K562 (cell line): ENCODE data around the gene PHKG2. TPM values are rescaled to one million over a fixed set of nuclear protein-coding genes. Genes with fewer than 3 reads are reported as not detected.
A peak's percentile ranks its signal among the peaks of the same experiment; 100 is the strongest.

ENCODE experiments used
- ATF4 ChIP-seq: fragments of 450-650 bp; formaldehyde crosslinking; IDR thresholded peaks from 2 replicates; pipeline ENCODE4 v1.4.0; 2022; ENCODE audit warnings: mild to moderate bottlenecking, moderate library complexity
- CCAR2 ChIP-seq: fragments of 200-400 bp; formaldehyde crosslinking; IDR thresholded peaks from 2 replicates; pipeline ENCODE4 v1.6.1; 2017; ENCODE audit warnings: mild to moderate bottlenecking, low read depth, low read length
- CEBPZ ChIP-seq: fragments of 150-350 bp; IDR thresholded peaks from 2 replicates; pipeline ENCODE4 v1.6.1; 2014; ENCODE audit warnings: low read depth, mild to moderate bottlenecking, low read length, borderline replicate concordance
- CHD2 ChIP-seq: IDR thresholded peaks from 2 replicates; pipeline ENCODE4 v1.6.1; 2011; ENCODE audit warnings: low read depth, low read length
- DPF2 ChIP-seq: fragments of 450-650 bp; IDR thresholded peaks from 2 replicates; pipeline ENCODE4 v1.6.1; 2016
- FOSL1 ChIP-seq: fragments of 200-800 bp; sonication (Bioruptor generic); conservative IDR thresholded peaks from 2 replicates; pipeline ENCODE4 v1.6.1; 2016; ENCODE audit warnings: missing genetic modification characterization, missing compliant biosample characterization
- FOXK2 ChIP-seq, 2 experiments: fragments of 450-650 bp; IDR thresholded peaks in 1 of 2; conservative IDR thresholded peaks in 1 of 2; 2 replicates each; pipeline ENCODE4 v1.6.1; 2016; ENCODE audit warnings: low read depth in 2 of 2, mild to moderate bottlenecking in 1 of 2
- HMG20A ChIP-seq: fragments of 450-650 bp; formaldehyde crosslinking; conservative IDR thresholded peaks from 2 replicates; pipeline ENCODE4 v1.4.0; 2020; ENCODE audit warnings: mild to moderate bottlenecking, mixed read lengths
- HNRNPH1 ChIP-seq: fragments of 200-400 bp; formaldehyde crosslinking; optimal IDR thresholded peaks from 2 replicates; pipeline ENCODE3; 2017; ENCODE audit warnings: low read depth, mild to moderate bottlenecking, low read length, moderate library complexity
- KAT8 ChIP-seq: fragments of 450-650 bp; IDR thresholded peaks from 2 replicates; pipeline ENCODE4 v1.6.1; 2016; ENCODE audit warnings: low read depth, mild to moderate bottlenecking
- MCM7 ChIP-seq, 2 experiments: fragments of 450-650 bp; IDR thresholded peaks; 2 replicates each; pipeline ENCODE4 v1.6.1; 2016 to 2018
- MEF2A ChIP-seq: IDR thresholded peaks from 2 replicates; pipeline ENCODE4 v1.6.1; 2011; ENCODE audit warnings: low read depth, mild to moderate bottlenecking, low read length, moderate library complexity; ENCODE audit not compliant: control insufficient read depth
- POLR2A ChIP-seq: fragments of 450-650 bp; conservative IDR thresholded peaks from 2 replicates; pipeline ENCODE4 v1.6.1; 2016
- SP1 ChIP-seq: sonication (generic); formaldehyde crosslinking; IDR thresholded peaks from 2 replicates; pipeline ENCODE4 v1.8.1; 2022; ENCODE audit warnings: mild to moderate bottlenecking, missing genetic modification reagents
- TBP ChIP-seq: optimal IDR thresholded peaks from 2 replicates; pipeline ENCODE3; 2011; ENCODE audit warnings: low read depth, low read length, improper control_type of control experiment
- USF1 ChIP-seq: sonication (generic); formaldehyde crosslinking; IDR thresholded peaks from 2 replicates; pipeline ENCODE4 v1.9.0; 2022; ENCODE audit warnings: mild to moderate bottlenecking, missing genetic modification reagents
- ZKSCAN3 ChIP-seq: fragments of 250-450 bp; sonication (Bioruptor Pico); IDR thresholded peaks from 2 replicates; pipeline ENCODE4 v1.4.0; 2020
- ZNF133 ChIP-seq: fragments of 250-450 bp; sonication (Bioruptor Pico); IDR thresholded peaks from 2 replicates; pipeline ENCODE4 v1.4.0; 2020; ENCODE audit warnings: mild to moderate bottlenecking
- ZNF696 ChIP-seq: fragments of 250-450 bp; sonication (Bioruptor Pico); conservative IDR thresholded peaks from 2 replicates; pipeline ENCODE4 v1.4.0; 2020; ENCODE audit warnings: mild to moderate bottlenecking, moderate library complexity
- polyA plus RNA-seq, 8 experiments: library from polyadenylated mRNA; depleted of rRNA in 4 of 8; stranded (reverse) in 5 of 8; unstranded in 3 of 8; fragments of >200 nt; fragmentation: Nextera tagmentation in 2 of 8; fragmentation: Illumina TruSeq in 1 of 8; extraction: Ambion mirVana in 2 of 8; extraction: Trizol in 1 of 8; gene quantifications; 2 replicates each; pipeline versions ENCODE4 v1.2.1 to v1.2.3, GENCODE V29; 2011 to 2014; ENCODE audit warnings: inconsistent platforms in 1 of 8, missing spikeins in 1 of 8
- total RNA-seq, 7 experiments: library from RNA; depleted of rRNA in 6 of 7; stranded (reverse); fragments of >200 nt in 6 of 7; fragmentation: Illumina TruSeq in 2 of 7; extraction: Trizol in 2 of 7; gene quantifications; 2 replicates each; pipeline versions ENCODE4 v1.2.1 to v1.2.3, GENCODE V29; 2011 to 2021; ENCODE audit warnings: low replicate concordance in 1 of 7
- TF ChIP-seq, protein P1 (sequence below): fragments of 450-650 bp; IDR thresholded peaks from 2 replicates; pipeline ENCODE4 v1.6.1; 2017; ENCODE audit warnings: antibody characterized with exemption, mild to moderate bottlenecking

The PHKG2 gene
- total and polyA plus RNA-seq, 9 of the 15 experiments (the other 6 are each of a cell fraction or from before 2014, with no cell fraction given) = 5.8 to 54.2 (median 30.7) TPM

DNA sequence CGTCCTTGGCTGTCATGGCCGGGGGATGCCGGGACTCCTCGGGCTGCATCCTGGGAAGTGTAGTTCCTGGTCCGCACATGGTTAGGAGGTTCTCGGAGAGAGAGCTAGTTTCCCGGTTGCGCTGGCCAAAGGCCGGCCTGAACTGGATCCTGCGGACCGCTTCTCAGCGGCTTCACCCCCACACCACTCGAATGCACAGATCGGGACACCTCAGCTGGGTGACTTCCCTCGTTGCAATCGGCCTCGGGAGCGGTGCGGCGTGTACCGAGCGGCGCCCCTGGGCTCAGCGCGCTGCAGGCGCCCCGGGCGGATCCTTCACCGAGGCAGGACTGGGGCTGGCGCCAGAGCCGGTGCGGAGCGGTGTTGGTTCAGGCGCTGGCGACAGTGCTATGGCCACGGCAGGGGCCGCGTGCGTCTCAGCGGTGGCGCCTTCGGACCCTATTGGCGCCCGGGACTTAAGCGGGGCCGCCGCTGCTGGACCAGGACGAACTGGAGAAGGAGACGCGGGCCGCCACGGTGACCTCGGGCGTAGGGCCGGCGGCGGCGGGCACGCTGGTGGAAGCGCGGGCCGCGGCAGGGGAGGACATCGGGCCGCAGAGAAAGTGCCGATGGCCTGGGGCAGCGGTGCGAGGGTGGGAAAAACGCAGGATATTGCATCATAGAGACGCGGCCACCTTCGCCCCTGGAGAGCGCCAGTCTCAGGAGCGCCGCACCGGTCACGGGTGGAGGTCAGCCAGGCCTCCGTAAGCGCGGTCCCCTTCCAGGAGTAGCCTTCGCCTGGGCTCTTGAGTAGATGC is 27.4 kb downstream of the PHKG2 start (continued):
- TF ChIP-seq, protein P1, sequence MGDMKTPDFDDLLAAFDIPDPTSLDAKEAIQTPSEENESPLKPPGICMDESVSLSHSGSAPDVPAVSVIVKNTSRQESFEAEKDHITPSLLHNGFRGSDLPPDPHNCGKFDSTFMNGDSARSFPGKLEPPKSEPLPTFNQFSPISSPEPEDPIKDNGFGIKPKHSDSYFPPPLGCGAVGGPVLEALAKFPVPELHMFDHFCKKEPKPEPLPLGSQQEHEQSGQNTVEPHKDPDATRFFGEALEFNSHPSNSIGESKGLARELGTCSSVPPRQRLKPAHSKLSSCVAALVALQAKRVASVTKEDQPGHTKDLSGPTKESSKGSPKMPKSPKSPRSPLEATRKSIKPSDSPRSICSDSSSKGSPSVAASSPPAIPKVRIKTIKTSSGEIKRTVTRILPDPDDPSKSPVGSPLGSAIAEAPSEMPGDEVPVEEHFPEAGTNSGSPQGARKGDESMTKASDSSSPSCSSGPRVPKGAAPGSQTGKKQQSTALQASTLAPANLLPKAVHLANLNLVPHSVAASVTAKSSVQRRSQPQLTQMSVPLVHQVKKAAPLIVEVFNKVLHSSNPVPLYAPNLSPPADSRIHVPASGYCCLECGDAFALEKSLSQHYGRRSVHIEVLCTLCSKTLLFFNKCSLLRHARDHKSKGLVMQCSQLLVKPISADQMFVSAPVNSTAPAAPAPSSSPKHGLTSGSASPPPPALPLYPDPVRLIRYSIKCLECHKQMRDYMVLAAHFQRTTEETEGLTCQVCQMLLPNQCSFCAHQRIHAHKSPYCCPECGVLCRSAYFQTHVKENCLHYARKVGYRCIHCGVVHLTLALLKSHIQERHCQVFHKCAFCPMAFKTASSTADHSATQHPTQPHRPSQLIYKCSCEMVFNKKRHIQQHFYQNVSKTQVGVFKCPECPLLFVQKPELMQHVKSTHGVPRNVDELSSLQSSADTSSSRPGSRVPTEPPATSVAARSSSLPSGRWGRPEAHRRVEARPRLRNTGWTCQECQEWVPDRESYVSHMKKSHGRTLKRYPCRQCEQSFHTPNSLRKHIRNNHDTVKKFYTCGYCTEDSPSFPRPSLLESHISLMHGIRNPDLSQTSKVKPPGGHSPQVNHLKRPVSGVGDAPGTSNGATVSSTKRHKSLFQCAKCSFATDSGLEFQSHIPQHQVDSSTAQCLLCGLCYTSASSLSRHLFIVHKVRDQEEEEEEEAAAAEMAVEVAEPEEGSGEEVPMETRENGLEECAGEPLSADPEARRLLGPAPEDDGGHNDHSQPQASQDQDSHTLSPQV = peak; percentile 65
- TF ChIP-seq ZKSCAN3 (CRISPR knock-in tag) = no peak
- TF ChIP-seq TBP = peak; percentile 83
- TF ChIP-seq ZNF133 = no peak
- TF ChIP-seq SP1 = peak; percentile 65
- no peak for TF ChIP-seq CEBPZ
- TF ChIP-seq CCAR2 = no peak
- TF ChIP-seq CHD2 = peak; percentile 59
- no peak for TF ChIP-seq KAT8
- TF ChIP-seq MCM7 (IDR thresholded peaks at IDR 0.05) = no peak
- no peak for TF ChIP-seq MEF2A
- TF ChIP-seq DPF2 = peak; percentile 18; the same call in 1 of the 2 replicates
- 0 out of 2 replicates have a peak, but pooled peaks have one; percentile 23 for TF ChIP-seq FOSL1
- peak; percentile 93 for TF ChIP-seq POLR2A
- peak; percentile 92 for TF ChIP-seq ATF4 (CRISPR knock-in tag)
- TF ChIP-seq HMG20A (CRISPR knock-in tag) = no peak
- no peak for TF ChIP-seq HNRNPH1
- 0 out of 4 replicates have a peak, but pooled peaks of 1 of the 2 experiments have one; percentile 29 for TF ChIP-seq FOXK2 (conservative IDR thresholded peaks at IDR 0.05 in 1 of 2, IDR thresholded peaks at IDR 0.05 in 1 of 2; ENCODE audit: low read depth in 2 of 2)
- TF ChIP-seq ZNF696 = no peak; the same call in 1 of the 2 replicates
- TF ChIP-seq USF1 (CRISPR knock-in tag) = peak; percentile 57; the same call in 1 of the 2 replicates
